Neural cell (in vitro differentiated cells): ENCODE data around the gene BOD1.

ENCODE experiments used
- CTCF ChIP-seq: fragments of 450-650 bp; IDR thresholded peaks from 2 replicates; pipeline ENCODE4 v1.5.1; 2014; ENCODE audit warnings: antibody characterized with exemption, mild to moderate bottlenecking, moderate library complexity; ENCODE audit not compliant: poor library complexity, severe bottlenecking
- EP300 ChIP-seq: fragments of 450-650 bp; conservative IDR thresholded peaks from 2 replicates; pipeline ENCODE4 v1.6.1; 2014; ENCODE audit warnings: antibody characterized with exemption, mild to moderate bottlenecking, moderate library complexity; ENCODE audit not compliant: poor library complexity, severe bottlenecking
- POLR2AphosphoS5 ChIP-seq: IDR thresholded peaks from 2 replicates; pipeline ENCODE4 v1.6.1; 2012
- REST ChIP-seq: IDR thresholded peaks from 2 replicates; pipeline ENCODE4 v1.6.1; 2012; ENCODE audit warnings: borderline replicate concordance

- no peak for TF ChIP-seq CTCF
- TF ChIP-seq POLR2AphosphoS5: no peak
- no peak for TF ChIP-seq EP300
- TF ChIP-seq REST: no peak
Measured at GRCh38 chr5:173623789-173624188, 7.3 kb upstream of the BOD1 start.
